ENCODE data around the gene IKZF3. TPM values are rescaled to one million over a fixed set of nuclear protein-coding genes. Genes with fewer than 3 reads are reported as not detected.
A peak's percentile ranks its signal among the peaks of the same experiment; 100 is the strongest.

IKZF3 gene
- total RNA-seq, 1 donor from 2014 or later, result not detected

- Mint-ChIP-seq H3K4me3 (ENCODE audit: low read depth) (no peak overlapping the region), H3K9me3 (ENCODE audit: low read depth) (peaks cover 2% of the 10 kb centered on the region)
Measured at GRCh38 chr17:39787743-39788484, 76.2 kb downstream of the IKZF3 start.

GRCh38 chr17:39787041-39787440 lies 77.1 kb downstream of the IKZF3 start:
- H3K36me3 Mint-ChIP-seq (ENCODE audit: insufficient read depth), result no peaks in the 10 kb centered on the region
- H3K27me3 Mint-ChIP-seq, result peaks cover 10% of the 10 kb centered on the region
- peaks cover 3% of the 10 kb centered on the region for H3K9me3 Mint-ChIP-seq (ENCODE audit: low read depth)
- H3K4me1 Mint-ChIP-seq (ENCODE audit: low read depth), result peaks cover 10% of the 10 kb centered on the region
- H3K4me3 Mint-ChIP-seq (ENCODE audit: low read depth), result no peak overlapping the region
- H3K27ac Mint-ChIP-seq, result no peak overlapping the region
- no peak for DNase-seq (ENCODE audit: low spot score, unreplicated experiment)
- TF ChIP-seq CTCF (IDR thresholded peaks at IDR 0.05; ENCODE audit: unreplicated experiment), result no peak

More at GRCh38 chr17:39787743-39788484, 76.2 kb downstream of the IKZF3 start:
- H3K27me3 Mint-ChIP-seq, result peaks cover 15% of the 10 kb centered on the region
- H3K27ac Mint-ChIP-seq, result no peak overlapping the region
- peaks cover 2% of the 10 kb centered on the region for H3K4me1 Mint-ChIP-seq (ENCODE audit: low read depth)
- DNase-seq (ENCODE audit: low spot score, unreplicated experiment), result no peak
- TF ChIP-seq CTCF (IDR thresholded peaks at IDR 0.05; ENCODE audit: unreplicated experiment), result no peak
- no peaks in the 10 kb centered on the region for H3K36me3 Mint-ChIP-seq (ENCODE audit: insufficient read depth)

- H3K27ac Mint-ChIP-seq, result no peak overlapping the region
- H3K27me3 Mint-ChIP-seq, result peaks cover 6% of the 10 kb centered on the region
- no peak for TF ChIP-seq CTCF (IDR thresholded peaks at IDR 0.05; ENCODE audit: unreplicated experiment)
- peaks cover 3% of the 10 kb centered on the region for H3K9me3 Mint-ChIP-seq (ENCODE audit: low read depth)
- no peak for DNase-seq (ENCODE audit: low spot score, unreplicated experiment)
- H3K36me3 Mint-ChIP-seq (ENCODE audit: insufficient read depth), result no peaks in the 10 kb centered on the region
- no peak overlapping the region for H3K4me3 Mint-ChIP-seq (ENCODE audit: low read depth)
- H3K4me1 Mint-ChIP-seq (ENCODE audit: low read depth), result peaks cover 17% of the 10 kb centered on the region
Measured at GRCh38 chr17:39782980-39783379, 81.1 kb downstream of the IKZF3 start.

GRCh38 chr17:39782481-39782880 lies 81.6 kb downstream of the IKZF3 start:
- Mint-ChIP-seq H3K36me3 (ENCODE audit: insufficient read depth) (no peaks in the 10 kb centered on the region), H3K9me3 (ENCODE audit: low read depth) (peaks cover 3% of the 10 kb centered on the region), H3K4me3 (ENCODE audit: low read depth) (no peak overlapping the region), H3K27ac (no peak overlapping the region), H3K4me1 (ENCODE audit: low read depth) (peaks cover 17% of the 10 kb centered on the region), H3K27me3 (peaks cover 9% of the 10 kb centered on the region)
- TF ChIP-seq CTCF (IDR thresholded peaks at IDR 0.05; ENCODE audit: unreplicated experiment), result no peak
- DNase-seq (ENCODE audit: low spot score, unreplicated experiment), result no peak

- no peak overlapping the region for H3K4me3 Mint-ChIP-seq (ENCODE audit: low read depth)
- H3K4me1 Mint-ChIP-seq (ENCODE audit: low read depth), result peaks cover 17% of the 10 kb centered on the region
- no peak for TF ChIP-seq CTCF (IDR thresholded peaks at IDR 0.05; ENCODE audit: unreplicated experiment)
- no peaks in the 10 kb centered on the region for H3K36me3 Mint-ChIP-seq (ENCODE audit: insufficient read depth)
- H3K27ac Mint-ChIP-seq, result peak overlapping the region; percentile 25
- no peak for DNase-seq (ENCODE audit: low spot score, unreplicated experiment)
- peaks cover 12% of the 10 kb centered on the region for H3K27me3 Mint-ChIP-seq
- peaks cover 3% of the 10 kb centered on the region for H3K9me3 Mint-ChIP-seq (ENCODE audit: low read depth)
Measured at GRCh38 chr17:39781861-39782213, 82.3 kb downstream of the IKZF3 start.

Data from progenitor cell of endocrine pancreas (in vitro differentiated cells).